NCI-H1092 (cell line): ENCODE data around the gene STAC.
"Not testable (repeated sequence)": the region's sequence is repeated elsewhere in the genome, so short reads cannot be mapped to it uniquely, and the experiment has no call there.

Experiments used
- DNase-seq: peaks from one replicate; lab custom pipeline; 2025; lab: John Stamatoyannopoulos, UW

The STAC gene

DNA sequence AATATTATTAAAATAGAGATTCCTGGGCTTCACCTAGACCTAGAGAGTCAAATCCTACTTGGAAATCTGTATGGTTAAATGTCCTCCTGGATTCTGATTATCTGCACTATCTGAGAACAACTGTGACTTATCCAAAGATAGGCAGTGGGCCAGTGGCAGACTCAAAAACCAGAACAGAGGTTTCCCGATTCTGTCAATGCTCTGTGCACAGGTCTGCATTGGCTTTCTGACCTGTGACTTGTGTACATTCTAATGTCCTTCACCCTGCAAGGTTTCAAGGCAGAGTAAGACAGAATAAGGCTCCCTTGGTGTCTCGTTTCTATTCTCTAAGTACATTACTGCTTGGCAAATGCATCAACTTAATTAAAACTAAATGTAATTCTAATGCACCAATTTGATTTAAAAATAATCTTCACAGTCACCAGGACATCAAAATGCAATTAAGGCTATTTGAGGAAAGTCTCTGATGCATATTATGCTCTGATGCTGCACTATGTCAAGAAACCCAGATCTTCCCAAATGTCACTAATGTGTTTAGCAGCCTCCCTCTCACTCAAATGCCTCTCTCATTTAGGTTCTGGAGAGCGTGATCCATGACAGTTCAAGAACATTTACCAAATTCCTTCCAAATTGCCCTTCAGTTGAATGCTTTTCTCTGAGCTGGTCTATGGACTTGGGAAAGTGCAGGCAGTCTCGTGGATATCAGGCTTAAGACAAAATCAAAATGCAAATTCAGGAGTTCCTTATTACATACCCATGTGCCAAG lies 140.1 kb downstream of the STAC start:
- no peak for DNase-seq

DNA sequence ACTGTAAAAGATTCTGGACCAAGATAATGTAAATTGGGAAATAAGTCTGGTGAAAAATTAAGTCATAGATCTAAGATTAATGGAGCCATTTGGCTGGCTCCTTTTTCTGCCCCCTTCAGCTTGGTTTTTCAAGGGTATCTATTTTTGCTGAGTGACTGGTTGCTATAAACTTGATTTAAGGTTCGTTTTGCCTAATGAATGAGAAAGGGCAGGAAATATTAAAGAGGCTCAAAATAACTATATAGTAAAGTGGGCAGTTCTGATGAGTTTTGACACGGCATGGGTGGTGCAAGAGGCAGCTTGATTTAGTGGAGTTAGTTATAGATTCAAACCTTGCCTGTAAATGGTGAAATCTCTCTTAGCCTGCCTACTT lies 140.7 kb downstream of the STAC start:
- DNase-seq, result no peak

DNA sequence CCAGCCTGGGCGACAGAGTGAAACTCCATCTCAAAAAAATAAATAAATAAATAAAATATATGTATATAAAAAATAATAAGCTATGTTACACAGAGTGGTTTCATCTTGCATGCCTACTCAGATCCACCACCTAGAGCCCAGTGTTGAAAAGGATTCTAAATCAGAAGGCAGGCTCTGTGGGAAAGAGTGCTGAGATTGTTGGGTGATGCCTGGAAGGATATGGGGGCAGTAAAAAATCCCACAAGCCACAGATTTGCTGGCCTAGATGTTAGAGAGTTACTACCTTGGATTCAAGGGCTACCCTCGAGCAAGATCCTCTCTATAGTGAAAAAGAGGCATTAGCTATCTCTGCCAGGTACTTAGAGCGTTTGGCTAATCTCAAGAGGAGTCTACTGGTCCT lies 144.3 kb downstream of the STAC start:
- no peak for DNase-seq

DNA sequence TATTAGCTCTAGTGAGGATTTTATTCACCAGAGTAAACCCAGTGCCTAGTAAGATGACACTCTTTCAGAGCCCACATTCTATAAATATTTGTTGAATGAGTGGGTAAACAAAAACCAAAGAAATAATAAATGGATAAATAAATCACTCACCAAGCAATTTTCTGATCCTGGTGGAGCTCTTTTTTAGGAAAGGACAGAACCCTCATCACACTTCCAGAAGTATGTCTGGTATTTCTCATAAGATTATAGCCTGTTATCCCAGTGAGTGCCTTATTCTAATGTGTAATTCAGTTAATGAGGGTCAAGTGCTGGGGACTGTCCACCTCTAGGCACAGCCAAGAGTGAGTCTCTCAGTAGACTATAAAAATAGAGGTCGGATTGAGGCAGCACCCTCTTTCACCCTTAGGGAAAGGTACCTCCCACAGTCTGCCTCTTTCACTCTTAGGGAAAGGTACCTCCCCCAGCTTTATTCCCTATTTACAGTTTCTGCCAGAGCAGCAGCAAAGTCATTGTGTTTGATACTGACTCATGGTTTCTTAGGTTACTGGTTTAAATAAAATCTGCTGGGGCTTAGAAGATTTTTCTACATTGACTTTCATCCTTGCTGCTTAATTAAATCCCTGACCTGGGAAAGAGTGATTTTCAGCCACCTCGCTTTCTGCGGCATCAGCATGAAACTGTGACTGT lies 145.0 kb downstream of the STAC start:
- DNase-seq, result no peak

DNA sequence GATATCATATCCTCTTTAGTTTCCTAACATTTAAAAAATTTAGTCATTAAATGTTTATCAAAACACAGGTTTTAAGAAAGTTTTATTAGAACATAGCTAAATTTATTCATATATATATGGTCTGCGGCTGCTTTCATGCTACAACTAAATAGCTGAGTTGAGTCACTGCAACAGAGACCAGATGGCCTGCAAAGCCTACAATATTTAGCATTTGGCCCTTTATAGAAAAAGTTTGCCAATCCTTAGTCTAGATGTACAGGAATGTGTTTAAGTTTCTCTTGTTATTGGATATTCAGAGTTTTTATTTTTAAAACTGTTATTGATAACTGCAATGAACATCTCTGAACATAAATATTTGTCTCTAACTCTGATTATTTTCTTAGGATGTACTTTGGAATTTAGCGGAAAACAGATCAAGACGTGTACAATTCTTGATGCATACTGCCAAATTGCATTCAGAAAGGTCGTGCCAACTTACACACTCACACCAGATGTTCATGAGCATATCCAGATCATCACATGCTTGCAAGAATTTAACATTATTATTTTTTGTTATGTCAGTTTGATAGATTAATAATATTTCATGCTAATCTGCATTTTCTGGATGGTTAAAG lies 157.9 kb downstream of the STAC start:
- no peak for DNase-seq

DNA sequence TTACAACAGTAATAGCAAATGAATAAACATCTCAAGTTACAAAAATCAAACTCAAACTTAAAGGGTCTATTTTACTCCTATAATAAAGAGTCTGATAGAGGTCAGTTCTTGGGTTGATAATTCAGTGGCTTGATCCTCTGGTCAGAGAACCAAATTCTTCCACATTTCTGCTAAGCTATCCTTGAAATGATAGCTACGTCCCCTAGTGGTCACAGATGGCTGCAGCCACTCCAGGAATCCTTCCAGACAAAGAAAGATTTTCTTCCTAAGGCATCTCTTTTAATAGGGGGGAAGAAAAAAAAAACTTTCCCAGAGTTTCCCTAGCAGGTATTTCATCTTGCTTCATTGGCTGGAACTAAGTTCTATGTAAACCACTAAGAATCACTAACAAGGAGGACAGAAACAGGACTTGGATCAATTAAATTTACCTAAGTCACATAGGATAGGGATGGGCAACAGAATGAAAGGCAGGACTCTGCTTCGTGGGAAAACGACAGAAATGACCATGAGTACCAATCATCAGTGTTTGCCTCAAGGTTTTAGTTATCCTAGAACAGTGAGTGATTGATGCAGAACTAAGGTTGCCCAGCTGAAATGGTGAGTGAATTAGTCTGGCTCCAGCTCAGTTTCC lies 160.7 kb downstream of the STAC start:
- no peak for DNase-seq

DNA sequence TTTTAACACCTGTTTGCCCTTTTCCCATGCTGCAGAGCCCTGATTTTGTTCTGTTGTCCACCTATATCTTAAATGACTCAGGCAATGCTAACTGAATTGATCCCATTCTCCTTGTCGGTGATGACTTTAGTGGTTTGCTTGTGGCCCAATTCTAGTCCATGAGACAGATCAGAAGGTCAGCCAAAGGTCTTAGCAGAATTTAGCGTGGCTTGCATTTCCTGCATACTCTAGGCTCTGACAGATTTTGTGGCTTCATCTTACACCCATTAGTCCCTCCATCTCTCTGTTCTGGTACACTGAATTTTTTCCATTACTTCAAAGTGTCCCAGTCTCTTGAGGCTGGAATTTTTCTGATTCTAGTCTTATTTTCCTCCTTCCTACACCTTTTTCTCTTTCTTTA lies 161.9 kb downstream of the STAC start:
- DNase-seq, result no peak

DNA sequence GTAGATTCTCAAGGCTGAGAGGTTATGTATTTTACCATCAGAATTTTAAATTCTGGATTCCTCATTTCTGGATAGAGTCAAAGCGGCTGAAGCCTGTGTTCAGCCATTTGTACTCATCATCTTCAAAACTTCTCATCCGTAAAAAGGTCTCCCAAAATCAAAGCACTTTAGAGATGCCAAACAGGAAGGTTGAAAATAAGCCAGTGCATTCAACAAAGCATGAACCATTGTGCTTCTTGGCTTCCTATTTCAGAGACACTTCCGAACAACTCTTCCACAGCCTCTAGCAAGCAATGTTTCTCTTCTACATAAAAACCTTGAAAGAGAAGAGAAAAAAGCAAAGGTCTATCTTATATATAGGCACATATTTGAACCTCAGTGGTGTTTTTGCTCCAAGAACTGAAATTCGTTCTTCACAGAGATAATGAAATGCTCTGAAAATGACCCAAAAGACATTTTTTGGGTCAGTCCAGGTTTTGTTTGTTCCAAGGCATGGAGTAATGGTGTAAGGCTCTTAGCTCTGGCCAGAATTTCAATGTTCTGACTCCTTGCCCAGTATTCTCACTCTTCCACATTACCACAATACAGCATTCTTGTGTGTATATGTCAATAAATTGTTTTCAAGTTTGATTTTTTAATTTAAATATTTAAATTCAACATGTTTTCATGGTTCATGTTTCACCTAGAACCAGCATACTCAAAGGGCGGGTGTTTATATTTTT lies 163.1 kb downstream of the STAC start:
- DNase-seq, result no peak

DNA sequence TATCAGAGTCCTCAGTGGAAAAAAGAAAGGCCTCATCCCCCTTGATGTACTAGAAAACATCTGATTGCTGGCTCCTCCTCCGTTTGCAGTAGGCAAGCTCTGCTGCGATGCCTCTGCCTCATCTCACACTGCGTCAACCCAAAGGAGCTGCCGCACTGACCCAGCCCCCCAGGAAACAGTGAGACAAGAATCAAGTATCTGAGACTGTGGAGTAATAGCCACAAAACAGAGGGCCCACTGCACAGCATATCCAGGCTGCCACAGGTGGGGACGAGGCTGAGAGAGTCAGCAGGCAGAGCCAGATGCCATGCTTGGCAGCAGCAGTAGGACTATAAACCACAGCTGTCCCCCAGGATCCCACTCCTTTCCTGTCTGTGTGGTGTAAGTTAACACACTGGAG lies 165.9 kb downstream of the STAC start:
- no peak for DNase-seq

DNA sequence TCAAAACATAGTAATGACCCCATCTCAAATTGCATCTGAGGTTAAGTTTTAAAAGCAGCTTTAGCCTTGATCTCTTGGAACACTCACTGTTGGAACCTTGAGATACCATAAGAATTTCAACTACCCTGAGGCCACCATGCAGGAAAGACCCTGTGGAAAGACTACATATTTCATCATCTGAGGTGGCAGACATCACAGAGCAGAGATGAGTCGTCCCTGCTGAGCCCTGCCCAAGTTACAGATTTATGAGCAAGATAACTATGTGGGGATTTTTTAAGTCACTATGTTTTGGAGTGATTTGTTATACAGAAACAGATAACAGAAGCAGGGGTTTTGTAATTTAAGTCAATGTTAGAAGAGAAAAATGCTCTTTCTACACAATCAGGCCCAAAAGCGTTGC lies 168.4 kb downstream of the STAC start:
- no peak for DNase-seq

DNA sequence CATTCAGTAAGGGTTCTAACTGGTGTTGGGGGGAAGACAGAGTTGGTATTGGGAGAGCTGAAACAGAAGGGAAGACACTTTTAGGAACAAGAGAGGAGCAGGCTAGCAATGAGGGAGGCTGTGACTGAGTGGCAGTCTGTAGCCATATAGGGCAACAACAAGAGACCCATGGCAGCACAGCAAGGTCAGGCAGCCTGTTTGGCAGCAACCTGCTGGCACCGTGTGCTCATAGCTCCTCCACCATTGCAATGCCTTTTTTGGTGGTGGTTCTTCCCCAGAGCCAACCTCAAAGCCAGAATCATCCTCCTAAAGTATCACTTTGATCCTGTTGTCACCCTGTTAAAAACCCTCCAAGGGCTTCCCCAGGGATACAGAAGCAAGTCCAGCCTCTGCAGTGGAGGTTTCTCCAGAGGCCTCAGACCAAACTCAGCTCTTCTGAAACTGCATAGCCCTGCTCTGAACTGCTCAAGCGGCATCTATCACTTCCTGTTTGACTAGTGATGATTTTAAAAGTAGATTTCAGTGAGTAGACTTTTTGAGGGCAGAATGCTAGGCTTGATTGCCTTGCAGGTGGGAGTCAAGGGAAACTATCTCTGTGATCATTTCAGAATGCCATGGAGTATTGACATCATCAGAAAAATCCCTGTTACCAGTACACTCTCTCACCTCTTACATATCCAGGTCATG lies 176.9 kb downstream of the STAC start:
- DNase-seq, result no peak

DNA sequence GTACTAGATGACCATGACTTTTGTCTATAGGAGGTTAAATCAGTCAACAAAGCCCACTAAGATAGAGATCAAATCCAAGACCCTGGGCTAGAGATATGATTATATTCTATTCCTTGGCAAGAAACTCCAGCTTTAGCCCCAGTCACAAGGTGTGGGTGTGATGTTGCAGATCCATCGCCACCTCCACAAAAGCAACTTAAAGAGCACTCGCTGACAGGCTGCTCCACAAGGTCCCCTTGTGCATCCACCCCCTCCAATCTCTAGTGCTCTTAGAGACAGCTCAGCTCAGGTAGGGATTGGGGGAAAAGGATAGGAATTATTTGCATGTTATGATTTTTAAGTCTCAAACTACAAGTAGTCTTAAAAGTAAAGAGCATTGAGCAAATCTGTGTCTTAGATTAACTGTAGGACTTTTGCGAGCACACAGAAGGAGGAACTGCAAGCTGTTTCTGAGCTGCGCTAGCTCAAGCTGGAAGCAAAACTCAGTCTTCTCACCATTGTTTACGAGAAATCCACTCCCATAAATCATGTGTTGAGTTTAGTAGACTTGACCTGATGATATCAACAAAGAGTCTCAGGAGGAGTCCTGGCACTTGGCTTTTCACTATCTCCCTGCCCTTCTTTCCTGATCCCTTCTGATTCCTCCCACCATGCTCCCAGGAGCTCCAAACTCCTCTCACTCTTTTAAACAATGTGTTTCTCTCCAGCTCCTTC lies 177.6 kb downstream of the STAC start:
- DNase-seq, result no peak

DNA sequence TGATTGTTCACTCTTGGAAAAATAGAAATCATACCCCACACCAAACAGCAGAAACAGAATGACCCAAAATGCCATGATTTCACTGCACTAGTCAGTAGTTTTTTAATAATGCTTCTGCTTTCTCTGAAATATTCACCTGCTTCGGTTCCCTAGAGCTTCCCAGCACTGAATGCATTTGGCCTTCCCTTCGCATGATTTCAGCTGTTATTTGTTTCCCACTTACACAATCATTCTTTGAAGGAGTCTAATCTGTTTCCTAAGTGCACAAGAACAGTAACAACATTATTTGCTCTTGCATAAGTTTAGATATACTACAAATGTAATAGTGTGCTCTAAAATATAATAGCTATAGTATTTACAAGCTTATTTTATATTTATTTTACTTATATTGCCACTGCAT lies 178.7 kb downstream of the STAC start:
- DNase-seq, result no peak

DNA sequence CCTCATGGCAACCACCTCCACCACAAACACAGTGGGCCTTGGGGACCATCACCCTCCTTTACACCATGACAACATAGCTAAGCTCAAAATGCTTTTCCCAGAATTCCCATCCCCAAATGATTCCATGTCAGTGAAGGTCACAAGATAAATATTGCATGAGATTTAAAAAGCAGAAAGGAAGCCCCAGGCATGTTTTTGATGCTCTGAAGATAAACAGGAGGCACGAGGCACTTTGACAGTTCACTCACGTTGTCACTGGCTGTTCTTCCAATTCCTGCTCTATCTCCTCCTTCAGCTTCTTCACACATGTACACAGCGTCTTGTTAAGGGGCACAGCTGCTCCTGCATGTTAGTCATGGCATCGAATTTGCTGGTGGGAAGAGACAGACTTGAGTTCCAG lies 180.4 kb downstream of the STAC start:
- no peak for DNase-seq

DNA sequence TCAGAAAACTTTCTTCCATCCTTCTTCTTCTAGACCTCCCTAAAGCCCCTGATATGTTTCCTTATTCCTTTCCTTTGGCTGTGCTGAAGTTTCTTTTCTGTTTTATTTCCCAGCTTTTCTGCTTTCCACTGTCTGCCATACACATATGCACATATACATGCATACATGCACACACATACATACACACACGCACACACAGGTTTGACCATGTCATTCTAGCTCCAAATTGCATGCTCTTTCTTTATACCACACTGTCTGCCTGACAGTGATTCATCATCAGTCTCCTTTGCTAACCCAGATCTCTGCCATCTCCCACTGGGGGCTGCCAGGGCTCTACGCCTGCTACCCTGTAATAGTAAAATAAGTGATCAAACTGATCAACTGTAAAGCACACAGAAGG lies 181.3 kb downstream of the STAC start:
- DNase-seq, result no peak

DNA sequence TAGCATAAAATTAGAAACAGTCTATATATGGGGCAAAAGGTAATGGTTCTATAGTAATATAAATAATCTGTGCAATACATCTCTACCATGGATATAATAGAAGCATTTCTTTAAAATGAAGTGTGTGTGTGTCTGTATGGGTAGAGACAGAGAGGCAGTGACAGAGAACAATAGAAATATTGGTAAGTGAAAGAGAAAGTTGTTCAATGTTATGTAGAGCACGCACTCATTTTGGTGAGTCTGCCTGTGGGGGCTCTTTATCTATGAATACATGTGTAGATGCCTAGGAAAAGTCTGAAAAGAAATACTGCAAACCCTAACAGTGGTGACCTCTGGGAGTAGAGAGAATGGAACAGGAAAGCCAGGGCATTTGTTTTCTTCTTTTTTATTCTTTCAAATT lies 182.6 kb downstream of the STAC start:
- DNase-seq, result no peak

DNA sequence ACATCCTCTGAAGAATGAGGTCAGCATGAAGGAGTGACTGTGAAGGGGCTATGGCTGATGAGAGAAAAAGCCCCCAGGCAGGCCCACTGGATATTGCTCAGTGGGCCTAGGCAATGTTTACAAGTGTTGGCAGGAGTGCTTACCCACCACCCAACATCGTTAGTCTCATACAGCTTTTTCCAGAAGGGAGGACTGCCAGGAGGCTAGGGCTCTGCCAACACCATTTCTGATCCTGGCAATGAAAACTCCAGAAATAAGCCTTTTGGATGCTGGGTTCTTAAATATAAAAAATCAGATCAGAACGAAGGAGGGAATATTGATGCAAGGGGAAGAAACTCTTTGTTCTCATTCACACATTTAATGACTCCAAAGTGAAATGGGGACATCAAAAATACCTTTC lies 194.9 kb downstream of the STAC start:
- DNase-seq, result no peak

DNA sequence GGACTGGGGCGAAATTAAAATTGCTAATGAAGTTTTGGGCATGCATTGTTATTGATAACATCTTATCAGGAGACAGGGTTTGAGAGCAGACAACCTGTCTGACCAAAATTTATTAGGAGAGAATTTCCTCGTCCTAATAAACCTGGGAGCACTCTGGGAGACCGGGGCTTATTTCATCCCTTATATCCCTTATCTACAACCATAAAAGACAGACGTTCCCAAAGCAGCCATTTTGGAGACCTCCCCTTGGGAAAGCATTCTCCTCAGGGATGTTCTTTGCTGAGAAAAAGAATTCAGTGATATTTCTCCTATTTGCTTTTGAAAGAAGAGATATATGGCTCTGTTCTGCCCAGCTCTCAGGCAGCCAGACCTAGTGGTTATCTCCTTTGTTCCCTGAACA lies 198.1 kb downstream of the STAC start:
- DNase-seq, result not testable (repeated sequence)

DNA sequence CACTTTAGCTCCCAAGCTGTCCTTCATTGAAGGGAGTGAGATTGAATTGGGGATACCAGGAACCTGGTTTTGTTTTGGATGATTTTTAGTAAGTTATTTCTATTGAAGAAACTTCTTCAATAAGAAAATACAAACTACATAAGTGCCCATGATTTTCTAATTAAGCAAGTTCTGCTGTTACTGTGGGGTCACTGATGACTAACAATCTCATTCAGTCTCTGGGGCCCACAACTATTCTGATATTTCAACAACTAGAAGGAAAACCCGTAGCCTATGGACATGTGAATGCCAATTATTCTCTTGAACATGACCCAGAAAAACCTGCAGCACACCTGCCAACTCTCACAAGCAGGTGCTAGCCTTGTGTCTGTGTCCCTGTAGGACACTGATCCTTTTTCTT lies 199.4 kb downstream of the STAC start:
- no peak for DNase-seq

DNA sequence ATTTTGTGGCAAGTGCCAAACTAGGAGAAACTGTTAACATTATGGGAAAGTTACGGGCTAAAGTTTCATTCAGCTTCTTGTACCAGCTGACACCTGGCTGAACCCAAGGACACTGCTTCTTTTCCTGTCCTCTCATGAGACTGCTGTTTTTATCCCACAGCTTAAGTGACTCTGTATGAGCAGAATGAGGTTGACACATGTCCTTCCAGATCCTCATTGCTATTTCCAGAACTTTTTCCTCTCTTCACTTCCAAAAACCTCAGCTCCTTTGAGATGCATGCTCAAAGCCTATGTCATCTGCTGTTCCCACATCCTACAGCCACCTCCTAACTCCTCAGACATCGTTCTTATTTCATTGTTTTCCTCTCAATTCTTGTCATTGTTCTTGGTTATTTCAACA lies 200.4 kb downstream of the STAC start:
- DNase-seq, result no peak

DNA sequence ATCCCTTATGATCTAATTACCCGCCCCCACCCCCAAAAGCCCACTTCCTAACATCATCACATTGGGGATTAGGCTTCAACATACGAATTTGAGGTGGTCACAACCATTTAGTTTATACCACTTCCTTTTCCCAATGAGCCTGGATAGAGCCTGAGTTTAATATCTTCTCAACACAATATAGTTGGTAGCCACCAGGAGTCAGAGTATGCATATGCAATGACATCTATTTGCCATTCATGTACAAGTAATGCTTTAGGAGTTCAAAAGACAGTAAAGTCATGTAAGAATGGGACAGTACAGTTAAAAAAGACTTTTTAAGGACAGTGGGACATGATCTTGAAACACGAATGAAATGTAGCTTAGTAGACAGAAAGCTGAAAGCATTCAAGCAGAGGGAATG lies 211.7 kb downstream of the STAC start:
- DNase-seq, result no peak
